GM12878 (cell line): ENCODE data around the gene CCND2. TPM values are rescaled to one million over a fixed set of nuclear protein-coding genes. Genes with fewer than 3 reads are reported as not detected.

Experiments
- ATAC-seq: fragments of 200-7000 bp; cut with Tn5 transposase; 3 replicates; pipeline ENCODE4 v1.9.1; 2020; ENCODE audit warnings: mild to moderate bottlenecking, moderate library complexity
- BruUV-seq: library from RNA; stranded (reverse); fragments of 400-500 nt; replicated peaks from 2 replicates; lab custom pipeline; 2021; lab: Mats Ljungman, UMichigan
- CTCF ChIA-PET: fragments of 300-600 bp; sonication (Branson Sonifier 250); formaldehyde crosslinking; extraction: SDS; loops from one replicate; lab custom pipeline; 2021; ENCODE audit warnings: inconsistent platforms; lab: Yijun Ruan, JAX
- POLR2A ChIA-PET: fragments of 350-600 bp; formaldehyde crosslinking; extraction: SDS; loops from one replicate; lab custom pipeline; 2021; ENCODE audit warnings: inconsistent platforms; lab: Charles Lee
- RAD21 ChIA-PET: fragments of 300-600 bp; sonication (Branson Sonifier 250); formaldehyde crosslinking; loops from one replicate; lab custom pipeline; 2023; ENCODE audit warnings: antibody characterized with exemption; ENCODE audit not compliant: unreplicated experiment; lab: Charles Lee
- SMC1A ChIA-PET: fragments of 300-600 bp; sonication (Branson Sonifier 250); formaldehyde crosslinking; loops from one replicate; lab custom pipeline; 2023; ENCODE audit not compliant: unreplicated experiment, uncharacterized antibody; lab: Charles Lee
- DNase-seq: peaks from one replicate; pipeline ENCODE4 v3.0.0-alpha.2; 2011; ENCODE audit warnings: low read depth, low spot score
- FAIRE-seq: peaks from 3 replicates; lab custom pipeline; 2011; peaks lifted over from hg19 to GRCh38; lab: Jason Lieb, UNC
- H2AFZ ChIP-seq: 2 replicates; pipeline ENCODE4 v1.6.0; 2011; ENCODE audit warnings: low read depth, low read length, control low read depth; ENCODE audit not compliant: control insufficient read depth
- H3K27ac ChIP-seq: 2 replicates; pipeline ENCODE4 v1.5.1; 2011; ENCODE audit warnings: control low read depth; ENCODE audit not compliant: control insufficient read depth, insufficient read depth
- H3K27me3 ChIP-seq, 2 experiments: replicated peaks in 1 of 2; 2 replicates each; pipeline versions ENCODE4 v1.6.0 to v1.6.1; 2011; ENCODE audit warnings: low read length in 1 of 2; ENCODE audit not compliant: control insufficient read depth in 2 of 2, insufficient read depth in 2 of 2
- H3K36me3 ChIP-seq, 2 experiments: 2 replicates each; pipeline ENCODE4 v1.5.1; 2011; ENCODE audit warnings: low read length in 1 of 2; ENCODE audit not compliant: control insufficient read depth in 2 of 2, insufficient read depth in 2 of 2
- H3K4me1 ChIP-seq: 2 replicates; pipeline ENCODE4 v1.6.1; 2011; ENCODE audit warnings: mild to moderate bottlenecking, low read length, moderate library complexity, mixed read lengths; ENCODE audit not compliant: control insufficient read depth, insufficient read depth
- H3K4me2 ChIP-seq: 2 replicates; pipeline ENCODE4 v1.6.0; 2011; ENCODE audit warnings: control low read depth; ENCODE audit not compliant: control insufficient read depth, insufficient read depth
- H3K4me3 ChIP-seq: fragments of 200-600 bp; sonication (generic); 2 replicates; pipeline ENCODE4 v1.5.1; 2016
- H3K79me2 ChIP-seq: 2 replicates; pipeline ENCODE4 v1.6.0; 2011; ENCODE audit warnings: low read length; ENCODE audit not compliant: control insufficient read depth, insufficient read depth
- H3K9ac ChIP-seq: 2 replicates; pipeline ENCODE4 v1.8.0; 2011; ENCODE audit warnings: low read length, control low read depth, mixed read lengths; ENCODE audit not compliant: control insufficient read depth, insufficient read depth
- H3K9me3 ChIP-seq: replicated peaks from 3 replicates; pipeline ENCODE4 v1.5.1; 2011; ENCODE audit warnings: mild to moderate bottlenecking, low read length; ENCODE audit not compliant: control insufficient read depth, insufficient read depth
- H4K20me1 ChIP-seq: 2 replicates; pipeline ENCODE4 v1.6.0; 2011; ENCODE audit not compliant: control insufficient read depth, insufficient read depth
- BCLAF1 ChIP-seq: fragments of 450-650 bp; IDR thresholded peaks from 2 replicates; pipeline ENCODE4 v1.6.1; 2017; ENCODE audit warnings: antibody characterized with exemption, mild to moderate bottlenecking, moderate library complexity
- CEBPZ ChIP-seq: fragments of 150-350 bp; IDR thresholded peaks from 2 replicates; pipeline ENCODE4 v1.6.1; 2016; ENCODE audit warnings: low read depth, low read length
- E2F4 ChIP-seq: IDR thresholded peaks from 2 replicates; pipeline ENCODE4 v1.6.1; 2012; ENCODE audit warnings: low read depth, low read length, improper control_type of control experiment
- MEF2A ChIP-seq: IDR thresholded peaks from 2 replicates; pipeline ENCODE4 v1.6.1; 2011; ENCODE audit warnings: low read depth, mild to moderate bottlenecking, low read length, moderate library complexity; ENCODE audit not compliant: insufficient read depth
- NR2C2 ChIP-seq: IDR thresholded peaks from 2 replicates; pipeline ENCODE4 v1.6.1; 2011; ENCODE audit warnings: borderline replicate concordance, low read depth; ENCODE audit not compliant: control insufficient read depth, insufficient read length
- RUNX3 ChIP-seq: IDR thresholded peaks from 2 replicates; pipeline ENCODE4 v1.6.1; 2012; ENCODE audit warnings: low read length, inconsistent platforms
- SMAD5 ChIP-seq: IDR thresholded peaks from 2 replicates; pipeline ENCODE4 v1.6.1; 2016; ENCODE audit warnings: antibody characterized with exemption, low read depth
- ZBTB11 ChIP-seq: fragments of 450-650 bp; formaldehyde crosslinking; IDR thresholded peaks from 2 replicates; pipeline ENCODE4 v1.5.0; 2022; ENCODE audit warnings: mild to moderate bottlenecking, missing genetic modification characterization
- ZSCAN29 ChIP-seq: fragments of 450-650 bp; IDR thresholded peaks from 2 replicates; pipeline ENCODE4 v1.6.1; 2017; ENCODE audit warnings: mild to moderate bottlenecking, moderate library complexity
- WGBS: methylation state at CpG from one replicate; pipeline ENCODE4 v1.1.6; 2016; ENCODE audit warnings: low lambda C conversion rate; ENCODE audit not compliant: insufficient replicate concordance, insufficient coverage; ENCODE audit errors: missing lambda C conversion rate; 5-methylcytosine and 5-hydroxymethylcytosine counted together
- in situ Hi-C: fragments of 300-500 bp; cut with MboI; formaldehyde crosslinking; loops from 9 replicates; pipeline ENCODE4 v1.14.3; 2018; ENCODE audit warnings: mixed read lengths
- intact Hi-C: fragments of 100-400 bp; cut with micrococcal nuclease; formaldehyde crosslinking; loops from one replicate; pipeline ENCODE4 v1.14.2; 2022; ENCODE audit not compliant: unreplicated experiment
- polyA plus RNA-seq, 11 experiments: library from polyadenylated mRNA; depleted of rRNA in 4 of 11; unstranded in 6 of 11; stranded (reverse) in 5 of 11; fragments of >200 nt; fragmentation: Nextera tagmentation in 4 of 11; fragmentation: Illumina TruSeq in 1 of 11; extraction: Ambion mirVana in 4 of 11; extraction: Trizol in 1 of 11; gene quantifications; 1 replicate in 1 of 11; 2 replicates in 10 of 11; pipeline versions ENCODE4 v1.2.1 to v1.2.3, GENCODE V29; 2011 to 2016; ENCODE audit warnings: inconsistent platforms in 2 of 11, missing spikeins in 2 of 11, low read depth in 1 of 11
- total RNA-seq, 4 experiments: library from RNA; depleted of rRNA in 3 of 4; stranded (reverse); fragments of >200 nt in 3 of 4; fragmentation: Illumina TruSeq in 1 of 4; extraction: Trizol in 1 of 4; gene quantifications; 2 replicates each; pipeline versions ENCODE4 v1.2.1 to v1.2.3, GENCODE V29; 2013 to 2021

The CCND2 gene
- total and polyA plus RNA-seq, 10 of the 15 experiments (the other 5 are each of a cell fraction or from before 2014, with no cell fraction given), result 30.1 to 263 (median 152) TPM

GRCh38 chr12:4269279-4269991 is 4.1 kb upstream of the CCND2 start:
- POLR2A ChIA-PET, result interaction anchor here (0.5 to 12.1 kb wide), 16 partner anchors 8 to 1416 kb away, joined by 3 to 193 read pairs (median 4); no protein-coding TSS in a partner anchor
- no peaks in the 10 kb centered on the region for H3K36me3 ChIP-seq
- BruUV-seq, result no TSS peak
- FAIRE-seq, result no peak
- intact Hi-C loops (no loop called here), in situ Hi-C loops (no loop called here)
- H2AFZ ChIP-seq, result no peak overlapping the region
- no peaks in the 10 kb centered on the region; a peak in 1 of 4 replicates for H3K27me3 ChIP-seq
- H3K9ac ChIP-seq, result peak overlapping the region; percentile 65
- H4K20me1 ChIP-seq, result no peaks in the 10 kb centered on the region
- H3K79me2 ChIP-seq, result peaks cover 27% of the 10 kb centered on the region
- CTCF ChIA-PET, result interaction anchor here (0.7 to 13.0 kb wide), 8 partner anchors 11 to 162 kb away, joined by 3 to 184 read pairs (median 20); no protein-coding TSS in a partner anchor
- no peaks in the 10 kb centered on the region for H3K9me3 ChIP-seq
- SMC1A ChIA-PET, result interaction anchor here (0.6 to 14.5 kb wide), 15 partner anchors 8 to 178 kb away, joined by 3 to 344 read pairs (median 3); partner anchors contain the start of gene TIGAR
- no peak for DNase-seq
- peak; percentile 22 for ATAC-seq
- RAD21 ChIA-PET, result interaction anchor here (0.5 to 8.1 kb wide), 15 partner anchors 8 to 269 kb away, joined by 3 to 171 read pairs (median 6); no protein-coding TSS in a partner anchor
- peaks cover 17% of the 10 kb centered on the region for H3K4me1 ChIP-seq
- peak overlapping the region; percentile 68 for H3K27ac ChIP-seq
- H3K4me3 ChIP-seq, result peak overlapping the region; percentile 70
- peak overlapping the region; percentile 98 for H3K4me2 ChIP-seq
- WGBS, result under 1% methylated on average over 39 of the region's 73 CpGs
- TF ChIP-seq E2F4, result no peak
- 0 out of 2 replicates have a peak, but pooled peaks have one; percentile 25 for TF ChIP-seq MEF2A
- TF ChIP-seq NR2C2, result no peak
- TF ChIP-seq RUNX3, result peak; percentile 34; the same call in 1 of the 2 replicates
- 0 out of 2 replicates have a peak, but pooled peaks have one; percentile 15 for TF ChIP-seq SMAD5
- no peak for TF ChIP-seq CEBPZ
- no peak for TF ChIP-seq BCLAF1
- TF ChIP-seq ZSCAN29, result no peak
- TF ChIP-seq ZBTB11 (CRISPR knock-in tag), result no peak
